Mucosa of rectum (tissue), 2 donors: Measurements from ENCODE around the gene SAMD14.

Experiments
- H3K27ac ChIP-seq, 2 donors: one replicate each; pipeline ENCODE4 v1.7.0; 2013; ENCODE audit warnings: inconsistent platforms in 2 of 2, low read depth in 2 of 2, low read length in 2 of 2
- H3K27me3 ChIP-seq, 2 donors: one replicate each; pipeline ENCODE4 v1.7.0; 2013; ENCODE audit warnings: low read length in 2 of 2; ENCODE audit not compliant: control insufficient read depth in 2 of 2, insufficient read depth in 2 of 2
- H3K36me3 ChIP-seq, 2 donors: one replicate each; pipeline ENCODE4 v1.7.0; 2013; ENCODE audit warnings: low read length in 2 of 2; ENCODE audit not compliant: control insufficient read depth in 2 of 2, insufficient read depth in 2 of 2
- H3K4me1 ChIP-seq, 2 donors: one replicate each; pipeline ENCODE4 v1.7.0; 2013; ENCODE audit warnings: low read length in 2 of 2, mild to moderate bottlenecking in 1 of 2; ENCODE audit not compliant: control insufficient read depth in 2 of 2, insufficient read depth in 2 of 2
- H3K4me3 ChIP-seq, 2 donors: one replicate each; pipeline ENCODE4 v1.7.0; 2013; ENCODE audit warnings: low read length in 2 of 2
- H3K9ac ChIP-seq, 2 donors: one replicate each; pipeline ENCODE4 v1.7.0; 2013; ENCODE audit warnings: low read length in 2 of 2, low read depth in 1 of 2, mild to moderate bottlenecking in 1 of 2
- H3K9me3 ChIP-seq, 2 donors: one replicate each; pipeline ENCODE4 v1.7.0; 2013; ENCODE audit warnings: low read length in 2 of 2; ENCODE audit not compliant: control insufficient read depth in 2 of 2
- donor health status: healthy.
- donor health status: Normal muscosa, but diverticular disease.

Gene SAMD14

DNA sequence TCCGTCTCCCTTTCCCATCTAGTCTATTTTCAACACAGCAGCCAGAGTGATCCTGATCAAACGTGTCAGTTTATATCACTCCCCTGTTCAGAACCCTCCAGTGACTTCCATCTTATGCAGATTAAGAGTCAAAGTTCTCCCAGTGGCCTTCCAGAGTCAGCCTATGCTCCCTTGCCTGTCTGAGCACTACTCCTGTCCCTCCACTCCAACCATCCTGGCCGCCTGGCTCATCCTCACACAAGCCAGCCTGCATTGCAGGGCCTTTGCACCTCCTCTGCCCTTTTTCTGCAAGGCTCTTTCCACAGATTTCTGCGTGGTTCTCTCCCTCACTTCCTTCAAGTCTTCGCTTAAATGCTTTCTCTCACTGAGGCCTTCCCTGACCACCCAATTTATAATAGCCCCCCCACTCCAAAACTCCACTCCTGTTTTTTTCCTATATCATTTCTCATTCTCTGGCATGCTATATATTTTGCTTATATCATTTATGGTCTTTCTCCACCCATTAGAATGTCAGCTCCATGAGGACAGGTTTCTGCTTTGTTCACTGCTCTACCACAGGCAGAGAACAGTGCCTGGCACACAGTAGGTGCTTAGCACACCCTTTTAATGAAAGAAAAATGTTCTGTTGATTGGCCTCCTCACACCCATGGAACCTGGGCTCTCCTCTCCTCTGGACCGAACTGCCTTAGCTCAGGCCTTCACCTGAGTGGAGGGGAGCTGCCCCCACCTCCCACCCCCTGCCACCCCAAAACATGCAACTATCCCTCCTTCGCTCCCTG lies 9.3 kb downstream of the SAMD14 start:
- Histone ChIP-seq H3K9ac (no peak overlapping the region), H3K4me1 (peaks cover 4 to 8% of the 10 kb centered on the region in 2 donors), H3K36me3 (no peaks in the 10 kb centered on the region), H3K27me3 (peaks cover 6 to 11% of the 10 kb centered on the region in 2 donors), H3K4me3 (no peak overlapping the region), H3K27ac (no peak overlapping the region), H3K9me3 (no peaks in the 10 kb centered on the region)

DNA sequence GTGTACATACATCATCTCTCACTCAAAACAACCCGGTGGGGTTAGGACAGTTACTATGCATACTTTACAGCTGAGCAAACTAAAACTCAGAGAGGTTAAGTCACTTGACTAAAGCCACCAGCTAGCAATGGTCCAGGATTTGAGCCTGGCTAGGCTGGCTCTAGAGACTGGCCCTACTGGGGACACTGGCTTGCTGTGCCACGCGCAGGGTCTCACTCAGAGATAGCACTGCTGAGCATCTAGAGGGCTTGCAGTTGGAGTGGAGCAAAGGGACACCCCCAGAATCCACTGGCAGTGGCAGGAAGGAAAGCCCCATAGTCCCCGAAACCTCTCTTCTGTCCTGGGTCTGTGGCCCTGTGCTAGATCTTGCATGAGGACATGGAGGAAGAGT lies 11.1 kb downstream of the SAMD14 start:
- Histone ChIP-seq H3K4me1 (peaks cover 6 to 8% of the 10 kb centered on the region in 2 donors), H3K36me3 (no peaks in the 10 kb centered on the region), H3K4me3 (no peak overlapping the region), H3K9me3 (no peaks in the 10 kb centered on the region), H3K27me3 (peaks cover 6 to 11% of the 10 kb centered on the region in 2 donors), H3K27ac (no peak overlapping the region), H3K9ac (no peak overlapping the region)

DNA sequence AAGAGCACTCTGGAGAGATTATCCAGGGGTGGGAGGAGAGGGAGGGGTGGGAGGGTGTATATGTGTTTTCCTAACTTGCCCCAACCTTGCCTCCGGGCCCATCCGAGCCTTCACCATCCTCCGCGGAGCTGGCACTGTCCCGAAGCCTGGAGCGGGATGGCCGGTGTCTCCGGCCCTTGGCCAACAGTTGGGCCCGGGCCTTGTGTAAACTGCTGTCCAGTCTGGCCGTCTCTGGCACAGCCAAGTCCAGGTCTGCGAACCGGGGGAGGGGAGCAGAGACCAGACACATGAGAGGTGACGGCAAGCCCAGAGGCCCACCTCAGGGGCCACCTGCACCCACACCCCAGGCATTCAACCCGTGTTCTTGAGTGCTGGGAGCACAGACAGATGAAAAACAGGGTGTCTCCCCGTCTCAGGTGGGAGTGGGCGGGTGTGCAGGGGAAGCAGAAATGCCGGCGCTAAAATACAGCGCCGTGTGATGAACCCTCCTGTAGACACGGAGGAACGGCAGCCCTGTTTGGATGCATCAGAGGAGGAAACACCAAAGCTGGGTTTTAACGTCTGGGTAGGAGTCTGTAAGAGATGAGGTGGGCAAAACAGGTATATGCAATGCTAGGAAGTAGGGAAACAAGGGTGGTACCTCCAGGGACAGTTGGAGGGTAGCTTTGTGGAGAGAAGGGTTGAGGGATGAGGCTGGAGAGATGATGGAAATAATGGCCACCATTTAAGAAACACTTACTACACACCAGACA lies 11.7 kb downstream of the SAMD14 start:
- H3K36me3 ChIP-seq: no peaks in the 10 kb centered on the region
- H3K4me3 ChIP-seq: no peak overlapping the region
- no peak overlapping the region for H3K27ac ChIP-seq
- peaks cover 6 to 11% of the 10 kb centered on the region in 2 donors for H3K27me3 ChIP-seq
- H3K4me1 ChIP-seq: peaks cover 3 to 8% of the 10 kb centered on the region in 2 donors
- H3K9me3 ChIP-seq: no peaks in the 10 kb centered on the region
- H3K9ac ChIP-seq: no peak overlapping the region

DNA sequence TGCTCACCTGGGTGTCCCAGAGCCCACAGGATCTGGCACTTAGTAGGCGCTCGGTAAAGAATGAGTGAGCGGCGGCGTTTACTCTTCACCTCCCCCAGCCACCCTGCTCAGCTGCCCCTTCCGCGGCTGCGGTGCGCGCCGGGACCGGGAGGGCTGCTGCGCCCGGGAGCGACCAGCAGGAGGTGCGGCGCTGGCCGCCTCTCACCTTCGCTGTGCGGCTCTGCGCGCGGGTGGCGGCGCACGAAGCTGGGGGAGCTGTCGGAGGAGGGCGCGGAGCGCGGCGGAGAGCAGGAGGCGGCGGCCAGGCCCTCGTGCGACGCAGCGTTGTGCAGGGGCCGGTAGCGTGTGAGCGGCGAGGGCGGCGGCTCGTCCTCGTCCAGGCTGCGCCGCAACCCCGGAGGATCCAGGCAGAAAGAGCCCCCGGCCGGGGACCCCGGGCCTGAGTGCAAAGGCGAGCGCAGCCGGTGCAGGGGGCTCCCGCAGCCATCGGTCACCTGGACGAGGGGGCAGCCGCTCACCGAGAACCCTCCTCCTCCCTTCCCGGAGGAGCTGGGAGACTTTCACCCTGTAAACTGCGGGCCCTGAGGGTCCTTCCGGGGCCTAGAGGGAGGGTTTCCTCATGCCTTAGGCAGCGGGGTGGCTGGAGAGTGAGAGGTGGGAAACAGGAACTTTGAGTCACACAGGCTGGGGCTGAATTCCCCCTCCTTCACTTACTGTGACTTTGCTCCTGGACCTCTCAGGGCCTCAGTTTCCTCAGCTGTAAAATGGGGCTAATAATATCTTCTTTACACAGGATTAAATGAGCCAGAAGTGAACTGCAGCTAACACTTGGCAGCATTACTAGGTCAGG lies 12.5 kb downstream of the SAMD14 start:
- H3K4me1 ChIP-seq: peaks cover 5 to 8% of the 10 kb centered on the region in 2 donors
- no peak overlapping the region for H3K27ac ChIP-seq
- H3K4me3 ChIP-seq: no peak overlapping the region
- no peaks in the 10 kb centered on the region for H3K9me3 ChIP-seq
- no peaks in the 10 kb centered on the region for H3K36me3 ChIP-seq
- peaks cover 6 to 11% of the 10 kb centered on the region in 2 donors for H3K27me3 ChIP-seq
- H3K9ac ChIP-seq: no peak overlapping the region

DNA sequence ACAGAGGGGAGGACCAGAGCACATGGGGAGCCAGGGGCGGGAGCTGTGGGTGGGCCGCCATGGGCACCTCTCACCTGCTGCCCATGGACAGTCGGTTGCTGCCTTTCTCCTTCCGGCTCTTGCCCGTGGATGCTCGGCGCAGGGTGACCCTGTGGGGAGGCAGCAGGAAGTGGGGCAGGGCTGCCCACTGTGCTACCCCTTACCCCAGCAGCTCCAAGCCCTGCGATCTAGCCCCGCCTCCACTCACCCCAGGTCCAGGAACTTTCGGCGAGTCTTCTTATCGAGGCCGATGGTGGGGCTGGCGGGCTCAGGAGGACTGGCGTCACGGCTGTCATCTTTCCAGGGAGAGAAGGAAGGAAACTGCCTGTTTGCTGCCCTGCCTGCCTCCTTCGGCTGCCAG lies 14.2 kb downstream of the SAMD14 start:
- H3K27ac ChIP-seq: no peak overlapping the region
- H3K9ac ChIP-seq: no peak overlapping the region
- peaks cover 6 to 11% of the 10 kb centered on the region in 2 donors for H3K27me3 ChIP-seq
- H3K9me3 ChIP-seq: no peaks in the 10 kb centered on the region
- peaks cover 16 to 20% of the 10 kb centered on the region in 2 donors for H3K4me1 ChIP-seq
- H3K36me3 ChIP-seq: no peaks in the 10 kb centered on the region
- H3K4me3 ChIP-seq: no peak overlapping the region

DNA sequence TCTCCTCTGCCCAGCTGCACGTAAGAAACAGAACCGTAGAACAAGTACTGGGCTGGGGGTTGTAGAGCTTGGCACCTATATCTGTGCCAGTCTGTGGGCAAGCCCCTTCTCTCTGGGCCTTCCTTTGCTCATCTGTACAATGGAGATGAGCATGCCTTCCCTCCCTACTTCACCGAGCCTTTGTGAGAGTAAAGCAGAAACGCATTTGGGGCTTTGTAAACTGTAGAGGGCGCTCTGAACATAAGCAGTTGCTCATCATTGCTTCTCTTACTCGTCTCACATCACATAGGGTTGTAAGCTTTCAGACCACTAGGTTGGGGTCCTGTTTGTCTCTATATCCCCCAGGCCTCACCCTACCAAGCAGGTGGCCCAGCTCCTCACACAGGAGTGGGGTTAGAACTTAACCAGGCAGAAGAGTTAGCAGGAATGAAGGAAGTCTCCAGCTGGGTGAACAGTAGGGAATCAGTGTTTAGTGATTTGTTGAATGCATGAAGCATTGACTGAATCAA lies 15.1 kb downstream of the SAMD14 start:
- Histone ChIP-seq H3K36me3 (peaks cover 0 to 4% of the 10 kb centered on the region in 2 donors), H3K27ac (no peak overlapping the region), H3K4me3 (no peak overlapping the region), H3K27me3 (peaks cover 6 to 11% of the 10 kb centered on the region in 2 donors), H3K9ac (no peak overlapping the region), H3K4me1 (peaks cover 16 to 27% of the 10 kb centered on the region in 2 donors), H3K9me3 (no peaks in the 10 kb centered on the region)

- Histone ChIP-seq H3K27ac (no peak overlapping the region), H3K27me3 (peaks cover 6 to 11% of the 10 kb centered on the region in 2 donors), H3K9me3 (no peaks in the 10 kb centered on the region), H3K4me1 (peaks cover 16 to 27% of the 10 kb centered on the region in 2 donors), H3K9ac (no peak overlapping the region), H3K36me3 (peaks cover under 1 to 4% of the 10 kb centered on the region in 2 donors), H3K4me3 (no peak overlapping the region)
Measured at GRCh38 chr17:50114401-50114800, 15.6 kb downstream of the SAMD14 start.

GRCh38 chr17:50113624-50114320 lies 16.2 kb downstream of the SAMD14 start:
- H3K27me3 ChIP-seq: peaks cover 6% of the 10 kb centered on the region in 2 donors
- H3K4me3 ChIP-seq: no peak overlapping the region
- no peak overlapping the region for H3K27ac ChIP-seq
- H3K36me3 ChIP-seq: peaks cover 3 to 11% of the 10 kb centered on the region in 2 donors
- no peaks in the 10 kb centered on the region for H3K9me3 ChIP-seq
- peaks cover 16 to 27% of the 10 kb centered on the region in 2 donors for H3K4me1 ChIP-seq
- H3K9ac ChIP-seq: no peak overlapping the region

DNA sequence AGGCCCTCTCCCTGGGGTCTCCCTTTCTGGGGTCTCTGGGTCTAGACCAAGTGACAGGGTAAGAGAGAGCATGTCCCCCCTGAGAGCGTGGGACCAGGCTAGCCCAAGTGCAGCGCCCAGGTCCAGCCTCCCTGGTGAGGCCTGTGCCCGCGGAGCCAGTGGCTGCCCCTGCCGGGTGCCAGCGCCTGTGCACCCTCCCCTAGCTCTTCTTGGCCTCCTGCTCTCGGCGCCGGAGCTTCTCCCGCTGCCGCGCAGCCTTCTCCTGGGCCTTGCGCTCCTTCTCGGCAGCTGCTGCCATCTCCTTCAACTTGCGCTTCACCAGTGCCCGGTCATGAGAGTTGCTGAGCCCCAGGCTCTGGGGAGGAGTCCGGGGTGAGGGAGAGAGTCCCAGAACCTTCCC lies 17.3 kb downstream of the SAMD14 start:
- Histone ChIP-seq H3K4me1 (peaks cover 16 to 27% of the 10 kb centered on the region in 2 donors), H3K9ac (peak overlapping the region in 1 of 2 donors; percentile 35), H3K9me3 (no peaks in the 10 kb centered on the region), H3K27me3 (peaks cover 0 to 6% of the 10 kb centered on the region in 2 donors), H3K36me3 (peaks cover 3 to 21% of the 10 kb centered on the region in 2 donors), H3K27ac (peak overlapping the region in 1 of 2 donors; percentile 43), H3K4me3 (no peak overlapping the region)
